Measurements from ENCODE around the gene PRPF19. TPM values are rescaled to one million over a fixed set of nuclear protein-coding genes. Genes with fewer than 3 reads are reported as not detected.

Gene PRPF19
- total RNA-seq, 1 experiment from 2014 or later = 115 TPM

- intact Hi-C loops (cut with micrococcal nuclease) = no loop called here
- Mint-ChIP-seq H3K9me3 (ENCODE audit: unreplicated experiment) (no peaks in the 10 kb centered on the region), H3K27me3 (ENCODE audit: insufficient read depth, unreplicated experiment) (no peaks in the 10 kb centered on the region), H3K4me3 (ENCODE audit: unreplicated experiment) (no peak overlapping the region), H3K36me3 (ENCODE audit: insufficient read depth, unreplicated experiment) (peaks cover 6% of the 10 kb centered on the region), H3K4me1 (ENCODE audit: insufficient read depth, unreplicated experiment) (no peaks in the 10 kb centered on the region), H3K27ac (ENCODE audit: low read depth, unreplicated experiment) (no peak overlapping the region)
- TF ChIP-seq CTCF (IDR thresholded peaks at IDR 0.05; ENCODE audit: unreplicated experiment) = no peak
- POLR2A ChIA-PET = no interaction called here
- BruUV-seq (replicated peaks) = no TSS peak
- CTCF ChIA-PET = interaction anchor here (0.6 kb wide), 1 partner anchor 844 kb away, joined by 3 read pairs; no protein-coding TSS in a partner anchor
- no peak for DNase-seq (ENCODE audit: unreplicated experiment)
Measured at GRCh38 chr11:60932605-60933356, 26.4 kb upstream of the PRPF19 start.

- intact Hi-C loops (cut with micrococcal nuclease) = no loop called here
- H3K27me3 Mint-ChIP-seq (ENCODE audit: insufficient read depth, unreplicated experiment) = no peaks in the 10 kb centered on the region
- no peak for TF ChIP-seq CTCF (IDR thresholded peaks at IDR 0.05; ENCODE audit: unreplicated experiment)
- H3K9me3 Mint-ChIP-seq (ENCODE audit: unreplicated experiment) = no peaks in the 10 kb centered on the region
- no peaks in the 10 kb centered on the region for H3K4me1 Mint-ChIP-seq (ENCODE audit: insufficient read depth, unreplicated experiment)
- no peak for DNase-seq (ENCODE audit: unreplicated experiment)
- peaks cover 6% of the 10 kb centered on the region for H3K36me3 Mint-ChIP-seq (ENCODE audit: insufficient read depth, unreplicated experiment)
- POLR2A ChIA-PET = no interaction called here
- CTCF ChIA-PET = interaction anchor here (0.6 to 1.2 kb wide), 3 partner anchors 14 to 352 kb away, joined by 3 to 5 read pairs (median 3); no protein-coding TSS in a partner anchor
- no TSS peak for BruUV-seq (replicated peaks)
- no peak overlapping the region for H3K27ac Mint-ChIP-seq (ENCODE audit: low read depth, unreplicated experiment)
- H3K4me3 Mint-ChIP-seq (ENCODE audit: unreplicated experiment) = no peak overlapping the region
Measured at GRCh38 chr11:60931917-60932316, 25.5 kb upstream of the PRPF19 start.

DNA sequence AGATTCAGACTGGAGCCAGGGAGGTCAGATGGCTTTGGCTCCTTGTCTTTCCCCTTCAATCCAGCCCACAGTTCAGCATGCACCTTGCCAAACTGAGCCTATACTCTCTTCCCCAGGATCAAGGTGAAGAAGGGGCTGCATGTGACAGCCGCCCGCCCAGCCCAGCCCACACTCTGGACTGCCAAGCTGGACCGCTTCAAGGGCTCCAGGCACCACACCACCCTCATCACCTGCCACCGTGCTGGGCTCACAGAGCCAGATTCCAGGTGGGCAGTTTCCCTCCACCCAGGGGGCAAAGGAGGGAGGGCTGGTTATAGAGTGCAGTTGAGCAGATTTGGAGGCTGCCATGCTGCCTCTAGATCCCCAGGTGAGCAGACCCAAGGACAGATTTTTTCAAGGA lies 24.0 kb upstream of the PRPF19 start:
- Mint-ChIP-seq H3K4me1 (ENCODE audit: insufficient read depth, unreplicated experiment) (peaks cover 8% of the 10 kb centered on the region), H3K9me3 (ENCODE audit: unreplicated experiment) (no peaks in the 10 kb centered on the region), H3K27me3 (ENCODE audit: insufficient read depth, unreplicated experiment) (no peaks in the 10 kb centered on the region), H3K4me3 (ENCODE audit: unreplicated experiment) (no peak overlapping the region), H3K27ac (ENCODE audit: low read depth, unreplicated experiment) (peak overlapping the region; percentile 47), H3K36me3 (ENCODE audit: insufficient read depth, unreplicated experiment) (peaks cover 6% of the 10 kb centered on the region)
- ChIA-PET POLR2A (no interaction called here), CTCF (interaction anchor here (1.0 kb wide), 1 partner anchor 10 kb away, joined by 3 read pairs; no protein-coding TSS in a partner anchor)
- intact Hi-C loops (cut with micrococcal nuclease) = no loop called here
- no TSS peak for BruUV-seq (replicated peaks)
- no peak for DNase-seq (ENCODE audit: unreplicated experiment)
- no peak for TF ChIP-seq CTCF (IDR thresholded peaks at IDR 0.05; ENCODE audit: unreplicated experiment)

DNA sequence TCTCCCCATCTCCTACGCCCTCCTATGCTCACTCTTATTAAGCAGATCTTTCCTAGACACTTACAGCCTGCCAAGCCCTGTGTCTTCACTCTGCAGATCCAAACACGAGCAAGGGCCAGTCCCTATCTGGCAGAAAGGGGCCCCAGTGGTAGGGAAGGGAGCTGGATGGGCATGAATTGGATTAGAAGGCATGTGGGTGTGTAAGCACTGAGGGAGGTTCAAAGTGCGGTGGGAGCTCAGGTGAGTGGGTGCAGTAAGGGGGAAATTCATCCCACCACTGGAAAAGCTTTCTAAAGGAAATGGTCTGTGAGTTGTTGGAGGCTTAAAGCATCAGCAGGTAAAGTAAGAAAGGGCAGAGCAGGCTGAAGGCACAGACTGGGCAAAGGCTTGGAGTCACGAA lies 23.4 kb upstream of the PRPF19 start:
- Mint-ChIP-seq H3K27ac (ENCODE audit: low read depth, unreplicated experiment) (peak overlapping the region; percentile 47), H3K27me3 (ENCODE audit: insufficient read depth, unreplicated experiment) (no peaks in the 10 kb centered on the region), H3K4me1 (ENCODE audit: insufficient read depth, unreplicated experiment) (peaks cover 13% of the 10 kb centered on the region), H3K9me3 (ENCODE audit: unreplicated experiment) (no peaks in the 10 kb centered on the region), H3K36me3 (ENCODE audit: insufficient read depth, unreplicated experiment) (peaks cover 6% of the 10 kb centered on the region), H3K4me3 (ENCODE audit: unreplicated experiment) (no peak overlapping the region)
- TF ChIP-seq CTCF (IDR thresholded peaks at IDR 0.05; ENCODE audit: unreplicated experiment) = no peak
- intact Hi-C loops (cut with micrococcal nuclease) = no loop called here
- DNase-seq (ENCODE audit: unreplicated experiment) = no peak
- no TSS peak for BruUV-seq (replicated peaks)
- CTCF ChIA-PET = interaction anchor here (0.5 to 1.0 kb wide), 2 partner anchors 11 to 16 kb away, joined by 3 read pairs; no protein-coding TSS in a partner anchor
- POLR2A ChIA-PET = interaction anchor here (0.7 kb wide), 1 partner anchor 432 kb away, joined by 3 read pairs; the partner anchor contains the start of gene TMEM138
